Measurements from ENCODE around the gene DNAAF5. TPM values are rescaled to one million over a fixed set of nuclear protein-coding genes. Genes with fewer than 3 reads are reported as not detected.

The DNAAF5 gene
- polyA plus RNA-seq, 1 experiment: 12.6 TPM

DNA sequence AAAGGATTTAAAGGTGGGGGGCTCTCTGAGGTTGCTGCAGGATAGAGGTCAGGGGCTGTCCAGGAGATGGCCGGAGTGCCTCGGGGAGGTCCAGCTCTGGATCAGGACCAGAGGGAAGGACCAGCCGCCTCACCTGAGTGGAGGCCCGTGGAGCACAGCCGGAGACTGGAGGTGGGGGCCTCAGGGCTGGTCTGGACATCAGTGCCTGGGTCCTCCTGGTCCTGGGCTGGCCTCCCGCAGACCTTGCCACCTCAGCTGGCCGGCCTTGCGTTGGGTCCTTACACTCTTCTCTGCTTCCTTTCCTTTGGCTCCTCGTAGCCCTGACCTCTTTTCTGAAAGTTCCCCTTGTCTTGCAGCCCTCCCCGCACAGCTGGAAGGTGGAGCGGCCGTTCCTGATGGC is 107.8 kb downstream of the DNAAF5 start:
- no peaks in the 10 kb centered on the region for H3K27me3 ChIP-seq (ENCODE audit: control insufficient read depth, insufficient read depth, low read length)
- no peak overlapping the region for H3K27ac ChIP-seq (ENCODE audit: low read depth, low read length)
- no peak overlapping the region for H3K4me3 ChIP-seq (ENCODE audit: low read depth, low read length)
- DNase-seq (ENCODE audit: low read depth, low spot score): no peak
- TF ChIP-seq, protein P1, sequence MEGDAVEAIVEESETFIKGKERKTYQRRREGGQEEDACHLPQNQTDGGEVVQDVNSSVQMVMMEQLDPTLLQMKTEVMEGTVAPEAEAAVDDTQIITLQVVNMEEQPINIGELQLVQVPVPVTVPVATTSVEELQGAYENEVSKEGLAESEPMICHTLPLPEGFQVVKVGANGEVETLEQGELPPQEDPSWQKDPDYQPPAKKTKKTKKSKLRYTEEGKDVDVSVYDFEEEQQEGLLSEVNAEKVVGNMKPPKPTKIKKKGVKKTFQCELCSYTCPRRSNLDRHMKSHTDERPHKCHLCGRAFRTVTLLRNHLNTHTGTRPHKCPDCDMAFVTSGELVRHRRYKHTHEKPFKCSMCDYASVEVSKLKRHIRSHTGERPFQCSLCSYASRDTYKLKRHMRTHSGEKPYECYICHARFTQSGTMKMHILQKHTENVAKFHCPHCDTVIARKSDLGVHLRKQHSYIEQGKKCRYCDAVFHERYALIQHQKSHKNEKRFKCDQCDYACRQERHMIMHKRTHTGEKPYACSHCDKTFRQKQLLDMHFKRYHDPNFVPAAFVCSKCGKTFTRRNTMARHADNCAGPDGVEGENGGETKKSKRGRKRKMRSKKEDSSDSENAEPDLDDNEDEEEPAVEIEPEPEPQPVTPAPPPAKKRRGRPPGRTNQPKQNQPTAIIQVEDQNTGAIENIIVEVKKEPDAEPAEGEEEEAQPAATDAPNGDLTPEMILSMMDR (IDR thresholded peaks at IDR 0.05; ENCODE audit: low read depth, low read length): no peak
- H3K9me3 ChIP-seq (ENCODE audit: control insufficient read depth, insufficient read depth, low read length): no peaks in the 10 kb centered on the region
- POLR2A ChIA-PET: no interaction called here
- CTCF ChIA-PET: no interaction called here

- Histone ChIP-seq H3K27me3 (ENCODE audit: control insufficient read depth, insufficient read depth, low read length) (no peaks in the 10 kb centered on the region), H3K9me3 (ENCODE audit: control insufficient read depth, insufficient read depth, low read length) (peaks cover under 1% of the 10 kb centered on the region; the same call in 1 of the 2 replicates), H3K4me3 (ENCODE audit: low read depth, low read length) (no peak overlapping the region), H3K27ac (ENCODE audit: low read depth, low read length) (no peak overlapping the region)
- TF ChIP-seq, protein P1 (IDR thresholded peaks at IDR 0.05; ENCODE audit: low read depth, low read length): no peak
- no peak for DNase-seq (ENCODE audit: low read depth, low spot score)
- CTCF ChIA-PET: no interaction called here
- POLR2A ChIA-PET: no interaction called here
These were observed 108.5 kb downstream of the DNAAF5 start for GRCh38 chr7:835021-835420.

DNA sequence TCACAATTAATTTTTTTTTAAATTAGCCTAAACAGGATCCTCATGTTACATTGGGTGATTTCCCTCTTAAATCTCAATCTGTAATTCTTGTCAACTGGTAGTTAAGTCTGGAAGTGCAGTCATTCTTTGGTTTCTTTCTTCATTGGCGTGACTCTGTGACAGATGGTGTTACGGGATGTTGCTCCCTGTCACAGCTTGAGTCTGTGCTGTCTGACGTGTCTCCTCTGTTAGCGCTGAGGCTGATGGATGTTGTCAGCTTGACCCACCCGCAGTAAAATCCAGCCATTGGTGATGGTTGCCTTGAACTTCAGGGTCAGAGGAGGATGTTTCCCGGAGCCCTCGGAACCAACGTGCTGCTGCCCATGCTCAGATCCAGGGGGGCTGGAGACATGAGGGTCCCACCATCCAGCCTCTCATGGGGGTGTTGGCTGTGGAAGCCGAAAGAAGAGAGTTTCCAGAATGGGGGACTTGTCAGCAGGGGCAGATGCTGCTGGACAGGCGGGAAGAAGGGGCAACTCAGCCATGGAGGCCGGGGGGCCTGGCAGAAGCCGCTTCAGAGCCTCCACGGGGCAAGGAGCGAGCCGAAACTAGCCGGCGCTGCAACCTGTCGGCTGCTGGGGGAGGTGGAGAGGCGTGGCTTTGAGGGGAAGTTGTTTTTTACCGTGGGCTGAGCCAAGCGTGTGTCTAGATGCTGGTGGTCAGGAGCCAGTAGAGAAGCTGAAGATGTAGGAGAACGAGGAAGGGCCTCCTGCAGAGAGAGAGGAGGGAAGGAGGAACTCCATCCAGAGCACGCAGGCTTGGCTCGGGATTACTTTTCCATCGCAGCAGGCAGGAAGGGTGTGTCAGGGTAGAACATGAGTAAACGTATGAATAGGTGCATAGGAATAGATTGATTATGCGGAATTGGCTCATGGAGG is 109.2 kb downstream of the DNAAF5 start:
- ChIA-PET CTCF (interaction anchor here (1.0 to 1.3 kb wide), 6 partner anchors 8 to 49 kb away, joined by 3 to 5 read pairs (median 4); no protein-coding TSS in a partner anchor), POLR2A (no interaction called here)
- TF ChIP-seq, protein P1 (IDR thresholded peaks at IDR 0.05; ENCODE audit: low read depth, low read length): no peak
- no peak for DNase-seq (ENCODE audit: low read depth, low spot score)
- Histone ChIP-seq H3K4me3 (ENCODE audit: low read depth, low read length) (no peak overlapping the region), H3K27ac (ENCODE audit: low read depth, low read length) (peak overlapping the region; percentile 21), H3K27me3 (ENCODE audit: control insufficient read depth, insufficient read depth, low read length) (no peaks in the 10 kb centered on the region), H3K9me3 (ENCODE audit: control insufficient read depth, insufficient read depth, low read length) (peaks cover 4% of the 10 kb centered on the region; the same call in 1 of the 2 replicates)

Other genes starting within 250 kb of the DNAAF5 start
- gene PDGFA, start 206.9 kb upstream of the DNAAF5 start, polyA plus RNA-seq (2011; rRNA removed): 2.0 and 2.2 TPM in 2 replicates
- gene PRKAR1B, start 582 bp downstream of the DNAAF5 start, polyA plus RNA-seq (2011; rRNA removed): 16.1 and 17.8 TPM in 2 replicates
- gene SUN1, start 105.8 kb downstream of the DNAAF5 start, polyA plus RNA-seq (2011; rRNA removed): 140 and 159 TPM in 2 replicates
- gene GET4, start 149.9 kb downstream of the DNAAF5 start, polyA plus RNA-seq (2011; rRNA removed): 13.9 and 18.5 TPM in 2 replicates
- 0.87 and 0.89 TPM in 2 replicates for gene ADAP1, start 228.0 kb downstream of the DNAAF5 start, polyA plus RNA-seq (2011; rRNA removed)
- 6.5 and 6.8 TPM in 2 replicates for gene COX19, start 248.8 kb downstream of the DNAAF5 start, polyA plus RNA-seq (2011; rRNA removed)

Measured in AG04450 (cell line).